GM19467 (cell line): ENCODE results near the gene LTC4S.

ENCODE experiments used
- ATAC-seq: cut with Tn5 transposase; IDR thresholded peaks from one replicate; pipeline ENCODE4 v1.9.1; 2021; ENCODE audit warnings: mild to moderate bottlenecking, moderate library complexity; ENCODE audit not compliant: unreplicated experiment

The LTC4S gene

DNA sequence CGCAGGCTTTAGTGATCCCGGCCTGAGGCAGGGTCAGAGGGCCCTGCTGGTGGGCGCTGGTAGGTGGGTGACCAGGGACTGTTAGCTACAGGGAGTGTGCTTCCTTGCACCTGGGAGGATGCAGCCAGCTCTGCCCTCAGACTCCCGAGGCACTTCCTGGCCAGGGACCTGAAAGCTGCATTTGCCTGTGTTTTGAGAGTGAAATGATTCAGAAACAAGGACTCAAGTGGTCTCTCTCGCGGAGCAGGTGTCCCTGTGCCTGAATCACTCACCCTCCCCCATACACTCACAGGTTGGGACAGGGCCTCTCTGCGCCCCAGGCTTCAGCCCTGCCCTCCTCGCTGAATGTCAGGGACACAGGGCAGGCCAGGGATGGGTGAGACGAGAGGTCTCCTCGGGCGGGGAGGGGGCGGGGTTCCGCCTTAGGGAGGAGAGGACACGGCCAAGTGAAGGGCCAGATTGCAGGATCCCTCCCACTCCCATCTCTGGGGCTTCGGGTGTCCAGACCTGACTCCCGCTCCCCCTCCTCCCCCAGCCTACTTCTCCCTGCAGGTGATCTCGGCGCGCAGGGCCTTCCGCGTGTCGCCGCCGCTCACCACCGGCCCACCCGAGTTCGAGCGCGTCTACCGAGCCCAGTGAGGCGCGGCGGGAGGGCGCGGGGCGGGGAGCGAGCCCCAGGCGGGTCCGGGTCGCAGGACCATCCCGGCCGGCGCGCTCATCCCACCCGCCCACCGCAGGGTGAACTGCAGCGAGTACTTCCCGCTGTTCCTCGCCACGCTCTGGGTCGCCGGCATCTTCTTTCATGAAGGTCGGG, 1.5 kb downstream of the LTC4S start:
- ATAC-seq, result no peak

DNA sequence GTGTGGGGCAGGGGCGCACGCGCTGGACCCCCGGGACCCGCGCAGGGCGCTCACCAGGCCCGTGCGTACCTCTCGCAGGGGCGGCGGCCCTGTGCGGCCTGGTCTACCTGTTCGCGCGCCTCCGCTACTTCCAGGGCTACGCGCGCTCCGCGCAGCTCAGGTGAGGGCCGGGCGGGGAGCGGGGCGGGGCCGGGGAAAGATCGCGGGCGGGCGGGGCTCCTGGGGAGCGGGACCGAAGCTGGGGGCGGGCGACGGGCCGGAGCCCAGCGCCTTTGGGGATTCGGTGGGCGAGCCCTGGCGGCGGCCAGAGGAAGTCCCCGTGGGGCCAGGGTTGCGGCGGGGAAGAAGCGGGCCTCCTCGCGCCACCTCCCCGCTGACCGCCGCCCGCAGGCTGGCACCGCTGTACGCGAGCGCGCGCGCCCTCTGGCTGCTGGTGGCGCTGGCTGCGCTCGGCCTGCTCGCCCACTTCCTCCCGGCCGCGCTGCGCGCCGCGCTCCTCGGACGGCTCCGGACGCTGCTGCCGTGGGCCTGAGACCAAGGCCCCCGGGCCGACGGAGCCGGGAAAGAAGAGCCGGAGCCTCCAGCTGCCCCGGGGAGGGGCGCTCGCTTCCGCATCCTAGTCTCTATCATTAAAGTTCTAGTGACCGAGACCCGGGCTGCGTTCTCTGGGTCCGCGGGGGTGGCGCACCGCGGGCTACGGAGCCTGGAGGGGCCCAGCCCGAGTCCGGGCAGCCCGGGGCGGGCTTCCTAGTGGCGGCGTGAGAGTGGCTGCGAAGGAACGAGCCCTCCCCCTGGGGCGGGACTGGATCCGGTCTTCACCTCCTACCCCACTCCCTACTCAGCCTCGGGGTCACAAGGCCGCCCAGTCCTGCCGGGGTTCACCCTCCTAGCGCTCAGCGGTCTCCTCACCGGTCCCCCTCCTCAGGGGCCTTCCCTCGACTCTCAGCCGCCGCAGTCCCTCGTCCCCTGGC, 2.4 kb downstream of the LTC4S start:
- peak; percentile 55 for ATAC-seq

DNA sequence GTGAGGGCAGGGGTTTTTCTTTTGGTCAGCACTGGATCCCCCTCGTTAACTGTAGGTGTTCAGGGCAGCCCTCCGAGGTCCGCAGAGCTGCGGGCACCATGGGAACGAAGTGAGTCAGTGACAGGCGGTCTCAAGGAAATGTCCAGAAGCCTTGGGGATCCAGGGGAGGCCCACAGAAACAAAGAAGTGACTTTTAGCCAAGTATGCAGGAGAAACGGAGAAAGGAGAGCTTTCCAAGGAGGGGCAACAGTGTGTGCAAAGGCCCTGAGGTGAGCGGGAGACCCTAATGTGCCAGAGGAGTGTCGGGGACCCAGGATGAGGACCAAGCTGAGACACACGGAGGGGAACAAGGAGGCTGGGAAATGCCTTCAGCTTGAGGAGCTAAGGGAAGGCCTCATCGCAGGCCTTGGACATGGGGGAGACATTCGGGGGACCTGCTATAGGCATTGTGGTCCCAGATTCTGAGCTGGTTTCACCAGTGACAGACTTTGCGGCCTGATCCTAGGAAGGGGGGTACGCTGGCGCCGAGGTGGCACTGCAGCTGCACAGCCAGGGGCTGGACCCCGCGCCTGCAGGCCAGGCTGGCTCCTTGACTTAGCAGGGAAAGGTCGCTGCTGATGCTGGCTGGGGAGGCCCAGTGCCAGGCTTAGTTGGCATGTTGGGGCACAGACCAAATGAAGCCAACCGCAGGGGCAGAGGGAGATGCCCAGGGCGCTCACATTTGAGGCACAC, 3.3 kb downstream of the LTC4S start:
- no peak for ATAC-seq

DNA sequence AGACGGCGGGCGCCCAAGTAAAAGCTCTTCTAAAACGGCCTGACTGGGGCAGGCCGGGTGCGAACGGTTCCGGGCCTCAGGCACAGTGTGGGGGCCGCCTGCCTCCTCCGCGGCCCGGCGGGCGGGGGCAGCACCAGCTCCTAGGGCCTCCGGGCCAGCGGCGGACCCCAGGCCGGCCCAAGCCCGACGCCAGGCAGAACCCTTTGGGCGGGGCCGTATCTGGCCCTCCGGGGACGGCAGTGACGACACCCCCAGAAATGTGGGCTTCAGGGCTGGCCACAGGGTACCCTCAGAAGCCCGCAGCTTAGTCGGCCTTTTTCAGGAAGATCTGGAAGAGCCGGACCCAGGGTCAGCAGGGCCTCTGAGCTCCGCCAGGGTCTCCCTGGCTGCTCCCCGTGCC, 4.0 kb downstream of the LTC4S start:
- ATAC-seq, result no peak

GRCh38 chr5:179798144-179798770, 4.5 kb downstream of the LTC4S start:
- ATAC-seq, result no peak

DNA sequence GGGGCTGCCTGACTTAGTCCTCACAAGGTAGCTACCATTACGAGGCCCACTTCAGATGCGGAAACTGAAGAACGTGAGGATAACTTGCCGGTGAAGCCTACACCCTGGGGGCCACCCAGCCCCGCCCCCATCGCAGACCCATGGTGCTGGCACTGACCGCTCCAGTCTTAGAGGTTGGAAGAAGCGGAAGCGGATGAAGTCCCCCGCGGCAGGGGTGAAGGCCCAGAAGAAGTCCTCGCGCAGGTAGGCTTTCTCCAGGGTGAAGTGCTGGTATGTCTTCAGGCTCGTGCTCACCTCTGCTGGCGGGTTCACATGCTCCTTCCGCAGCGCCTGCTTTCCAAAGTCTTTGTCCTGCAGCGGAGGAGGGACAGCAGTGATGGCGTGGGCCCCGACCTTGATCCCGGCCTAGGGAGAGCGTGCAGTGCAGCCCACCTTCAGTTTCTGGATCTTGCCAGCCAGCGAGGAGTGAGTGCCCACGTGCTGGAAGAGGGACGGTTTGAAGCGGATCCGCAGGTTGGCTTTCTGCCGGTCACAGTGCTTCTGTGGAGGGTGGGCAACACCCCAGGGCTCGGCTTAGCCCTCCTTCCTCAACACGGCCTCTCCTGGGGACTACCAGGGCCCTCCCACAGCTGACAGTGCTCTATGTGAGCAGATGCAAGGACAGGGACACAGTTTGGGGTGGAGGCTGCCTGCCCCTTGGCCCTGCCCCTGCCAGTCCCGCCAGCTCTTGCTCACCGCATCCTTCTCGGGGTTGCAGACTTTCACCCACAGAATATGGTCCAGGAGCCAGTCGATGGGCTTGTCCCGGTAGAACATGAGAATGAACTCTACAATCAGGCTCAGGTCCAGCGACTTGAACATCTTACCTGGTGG, 5.2 kb downstream of the LTC4S start:
- no peak for ATAC-seq

DNA sequence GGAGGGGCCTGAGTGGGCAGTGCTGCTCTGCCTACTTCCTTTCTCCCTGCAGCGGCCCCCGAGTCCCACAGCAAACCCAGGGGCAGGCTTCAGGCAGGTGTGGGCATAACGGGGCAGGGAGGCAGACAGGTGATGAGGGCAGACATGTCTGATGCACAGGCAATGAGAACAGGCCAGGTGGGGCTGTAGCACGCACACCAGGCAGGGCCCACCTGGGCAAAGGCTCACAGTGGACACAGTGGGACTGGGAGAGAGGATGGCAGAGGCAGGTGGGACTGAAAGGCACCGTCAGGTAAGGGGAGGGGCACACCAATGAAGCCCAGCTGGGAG, 5.8 kb downstream of the LTC4S start:
- ATAC-seq, result no peak

DNA sequence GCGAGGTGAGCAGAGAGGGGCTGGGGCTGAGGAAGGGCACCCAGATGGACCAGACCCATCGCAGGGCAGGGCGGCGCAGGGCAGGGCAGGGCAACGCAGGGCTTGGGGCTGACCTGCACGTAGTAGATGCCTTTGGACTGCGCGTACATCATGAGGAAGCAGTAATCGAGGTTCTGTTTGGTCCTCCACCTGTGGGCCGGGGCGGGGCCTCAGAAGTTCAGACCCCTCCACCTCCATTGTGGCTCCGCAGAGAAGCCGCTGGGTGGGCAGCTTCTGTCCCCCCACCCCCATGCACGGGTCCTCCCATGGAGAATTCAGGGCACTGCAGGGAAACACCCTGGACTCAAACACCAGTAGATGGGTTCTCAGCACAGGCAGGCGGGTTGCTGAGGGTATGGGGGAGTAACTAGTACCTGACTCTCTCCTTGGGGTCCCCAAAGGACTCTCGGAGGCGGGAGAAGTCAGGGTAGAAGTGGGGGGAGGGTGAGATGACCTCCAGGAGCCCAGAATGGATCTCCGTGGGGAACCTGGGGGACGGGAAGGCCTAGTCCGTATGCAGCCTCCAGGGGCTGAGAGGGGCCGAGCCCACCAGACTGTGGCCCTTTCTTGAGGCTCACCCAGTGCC, 6.4 kb downstream of the LTC4S start:
- no peak for ATAC-seq

- no peak for ATAC-seq
Measured at GRCh38 chr5:179800696-179801201, 7.0 kb downstream of the LTC4S start.

GRCh38 chr5:179801304-179802206, 7.8 kb downstream of the LTC4S start:
- ATAC-seq, result no peak

DNA sequence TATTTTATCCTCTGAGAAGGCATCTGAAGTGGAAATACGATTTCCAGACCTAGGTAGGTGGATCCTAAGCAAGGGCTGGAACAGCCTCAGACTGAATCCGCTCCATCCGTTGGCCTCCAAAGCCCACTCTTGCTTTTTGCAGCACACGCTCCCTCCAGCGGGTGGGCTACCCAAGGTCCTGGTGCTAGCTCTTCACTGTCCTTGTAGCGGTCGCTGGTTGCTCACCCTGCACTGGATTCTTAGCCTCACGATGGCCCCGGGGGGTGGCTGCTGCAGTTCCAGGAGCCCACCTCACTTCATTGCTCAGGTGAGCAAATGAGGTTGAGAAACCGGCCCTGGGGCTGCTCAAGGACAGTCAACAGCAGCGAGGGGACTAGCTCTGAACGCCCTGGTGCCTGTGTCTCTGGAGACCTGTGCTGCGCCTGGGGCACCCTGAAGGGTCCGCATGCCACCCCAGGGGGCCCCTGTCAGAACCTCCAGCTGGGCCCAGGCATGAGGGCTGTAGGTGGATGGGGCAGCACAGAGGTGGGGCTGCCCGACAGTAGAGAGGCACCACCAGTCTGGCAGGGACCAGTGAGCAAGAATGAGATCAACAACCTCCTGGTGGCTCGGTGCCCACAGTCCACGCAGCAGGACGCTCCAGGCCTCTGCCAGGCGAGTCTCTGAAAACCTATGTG, 8.6 kb downstream of the LTC4S start:
- no peak for ATAC-seq

DNA sequence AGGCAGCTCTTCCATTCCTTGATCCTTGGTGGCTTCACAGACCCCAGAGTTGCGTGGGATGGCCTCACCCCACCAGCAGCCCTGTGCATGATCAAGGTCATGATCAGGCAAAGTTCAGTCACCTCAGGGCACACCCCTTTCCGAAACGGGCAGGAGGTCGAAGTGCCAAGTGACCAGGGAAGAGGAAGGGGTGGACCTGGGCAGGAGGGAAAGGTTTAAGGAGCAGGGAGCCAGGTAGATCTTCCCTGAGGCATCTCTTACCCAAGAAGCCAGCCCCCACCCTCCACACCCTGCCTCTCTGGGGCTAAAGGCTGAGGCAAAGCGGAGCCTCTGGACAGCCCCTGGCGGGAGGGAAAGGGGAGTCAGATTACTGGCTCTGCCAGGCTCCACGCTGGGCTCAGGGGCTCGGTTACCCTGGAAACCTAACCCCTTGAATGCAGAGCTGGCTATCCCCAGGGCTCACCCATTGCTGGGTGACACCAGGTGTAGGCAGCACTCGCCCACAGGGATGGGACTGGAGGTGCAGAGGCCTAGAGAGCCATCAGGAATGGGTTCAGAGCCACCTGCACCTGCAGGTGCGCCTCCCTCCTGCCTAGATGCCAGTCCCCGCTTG, 9.3 kb downstream of the LTC4S start:
- no peak for ATAC-seq

GRCh38 chr5:179803651-179804554, 10.1 kb downstream of the LTC4S start:
- no peak for ATAC-seq

DNA sequence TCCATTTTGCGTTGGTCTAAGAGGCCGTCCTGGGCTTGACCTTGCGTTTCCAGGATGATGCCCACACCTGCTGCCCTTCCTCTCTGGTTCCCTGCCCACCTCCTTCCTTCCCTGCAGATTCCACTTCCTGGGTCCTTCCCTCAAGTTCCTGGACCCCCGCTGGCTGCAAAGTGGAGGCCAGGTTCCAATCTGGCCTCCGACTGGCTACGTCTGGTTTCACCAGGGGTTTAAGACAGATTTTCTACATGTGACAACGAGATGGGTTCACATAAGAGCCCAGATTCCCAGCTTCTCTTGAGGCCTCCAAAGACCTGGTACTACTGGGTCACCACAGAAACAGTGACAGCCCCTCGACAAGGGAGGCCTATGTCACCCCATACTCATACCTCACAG, 10.8 kb downstream of the LTC4S start:
- ATAC-seq, result no peak

DNA sequence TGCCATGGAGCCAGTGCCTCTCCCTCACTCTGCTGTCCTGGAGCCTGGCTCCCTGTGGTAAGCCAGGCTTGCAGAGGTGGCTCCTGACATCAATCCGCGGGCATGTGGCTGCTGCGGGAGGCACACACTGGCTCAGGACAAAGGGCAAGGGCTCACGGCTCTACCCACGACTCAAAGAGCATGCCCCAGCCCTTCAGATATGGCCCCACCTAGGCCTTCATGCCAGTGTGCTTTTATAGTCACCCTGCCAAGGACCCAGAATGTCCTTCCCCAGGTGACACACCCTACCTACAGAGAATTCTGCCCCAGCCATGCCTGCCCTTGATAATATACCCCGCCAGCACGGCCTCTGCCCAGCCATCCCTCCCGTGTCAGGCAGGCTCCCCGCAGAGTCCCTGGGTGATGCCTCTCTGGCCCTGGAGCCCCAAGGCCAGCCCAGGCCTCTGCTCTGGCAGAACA, 11.3 kb downstream of the LTC4S start:
- no peak for ATAC-seq
